GM23248 (cell line): Measurements from ENCODE around the gene OLFML2B. TPM values are rescaled to one million over a fixed set of nuclear protein-coding genes. Genes with fewer than 3 reads are reported as not detected.

Experiments
- DNase-seq: peaks from one replicate; pipeline ENCODE4 v3.0.0-alpha.2; 2015
- H2AFZ ChIP-seq: fragments of 200-600 bp; sonication (generic); 2 replicates; pipeline ENCODE4 v1.6.1; 2016; ENCODE audit warnings: antibody characterized with exemption
- H3F3A ChIP-seq: fragments of 200-600 bp; sonication (generic); 2 replicates; pipeline ENCODE4 v1.6.1; 2016; ENCODE audit warnings: mild to moderate bottlenecking, antibody characterized with exemption, mixed run types; ENCODE audit not compliant: insufficient read depth
- H3K27ac ChIP-seq: fragments of 200-600 bp; sonication (generic); 2 replicates; pipeline ENCODE4 v1.5.1; 2016; ENCODE audit warnings: mild to moderate bottlenecking
- H3K27me3 ChIP-seq: fragments of 200-600 bp; sonication (generic); replicated peaks from 2 replicates; pipeline ENCODE4 v1.6.1; 2016; ENCODE audit warnings: mild to moderate bottlenecking; ENCODE audit not compliant: insufficient read depth
- H3K36me3 ChIP-seq: fragments of 200-600 bp; sonication (generic); 2 replicates; pipeline ENCODE4 v1.6.1; 2016; ENCODE audit warnings: low read depth, mild to moderate bottlenecking
- H3K4me1 ChIP-seq: fragments of 200-600 bp; sonication (generic); 2 replicates; pipeline ENCODE4 v1.6.1; 2016; ENCODE audit warnings: mild to moderate bottlenecking; ENCODE audit not compliant: insufficient read depth
- H3K4me2 ChIP-seq: fragments of 200-600 bp; sonication (generic); one replicate; pipeline ENCODE4 v1.6.1; 2016; ENCODE audit warnings: mild to moderate bottlenecking; ENCODE audit not compliant: unreplicated experiment
- H3K4me3 ChIP-seq: fragments of 200-600 bp; sonication (generic); 2 replicates; pipeline ENCODE4 v1.5.1; 2016; ENCODE audit warnings: mild to moderate bottlenecking
- H3K79me2 ChIP-seq: fragments of 200-600 bp; sonication (generic); 2 replicates; pipeline ENCODE4 v1.6.1; 2016; ENCODE audit warnings: mild to moderate bottlenecking; ENCODE audit not compliant: insufficient read depth
- H3K9ac ChIP-seq: fragments of 200-600 bp; sonication (generic); 2 replicates; pipeline ENCODE4 v1.6.1; 2016; ENCODE audit warnings: mild to moderate bottlenecking
- H3K9me2 ChIP-seq: fragments of 200-600 bp; sonication (generic); 2 replicates; pipeline ENCODE4 v1.6.1; 2016; ENCODE audit warnings: mixed run types, mild to moderate bottlenecking, moderate library complexity; ENCODE audit not compliant: insufficient read depth
- H3K9me3 ChIP-seq: fragments of 200-600 bp; sonication (generic); one replicate; pipeline ENCODE4 v1.6.1; 2017; ENCODE audit warnings: low read depth
- H4K20me1 ChIP-seq: fragments of 200-600 bp; sonication (generic); 2 replicates; pipeline ENCODE4 v1.6.0; 2016; ENCODE audit not compliant: insufficient read depth
- EZH2 ChIP-seq: fragments of 200-600 bp; sonication (generic); IDR thresholded peaks from 2 replicates; pipeline ENCODE4 v1.6.1; 2018; ENCODE audit warnings: antibody characterized with exemption, mild to moderate bottlenecking; ENCODE audit not compliant: insufficient read depth, poor library complexity, severe bottlenecking
- EZH2phosphoT487 ChIP-seq: fragments of 200-600 bp; sonication (generic); IDR thresholded peaks from 2 replicates; pipeline ENCODE4 v1.6.1; 2018; ENCODE audit warnings: antibody characterized with exemption, moderate library complexity, mild to moderate bottlenecking, low read depth; ENCODE audit not compliant: insufficient read depth
- WGBS, 2 experiments: methylation state at CpG; one replicate each; pipeline ENCODE4 v1.1.6; 2015 to 2017; ENCODE audit warnings: low lambda C conversion rate in 2 of 2, low coverage in 1 of 2; ENCODE audit errors: missing lambda C conversion rate in 2 of 2; 5-methylcytosine and 5-hydroxymethylcytosine counted together
- in situ Hi-C: fragments of 300-500 bp; cut with MboI; formaldehyde crosslinking; loops from 2 replicates; pipeline ENCODE4 v1.15.0; 2020
- polyA plus RNA-seq: library from polyadenylated mRNA; unstranded; fragments of >200 nt; fragmentation: Nextera tagmentation; extraction: Ambion mirVana; gene quantifications from 2 replicates; pipeline ENCODE4 v1.2.1, GENCODE V29; 2016
- total RNA-seq: library from RNA; depleted of rRNA; stranded (reverse); fragments of >200 nt; shearing (Covaris generic); gene quantifications from 2 replicates; pipeline ENCODE4 v1.2.3, GENCODE V29; 2014; rRNA removed

OLFML2B gene
- total RNA-seq: 1.1 and 1.4 TPM in 2 replicates
- 0.98 and 1.4 TPM in 2 replicates for polyA plus RNA-seq

DNA sequence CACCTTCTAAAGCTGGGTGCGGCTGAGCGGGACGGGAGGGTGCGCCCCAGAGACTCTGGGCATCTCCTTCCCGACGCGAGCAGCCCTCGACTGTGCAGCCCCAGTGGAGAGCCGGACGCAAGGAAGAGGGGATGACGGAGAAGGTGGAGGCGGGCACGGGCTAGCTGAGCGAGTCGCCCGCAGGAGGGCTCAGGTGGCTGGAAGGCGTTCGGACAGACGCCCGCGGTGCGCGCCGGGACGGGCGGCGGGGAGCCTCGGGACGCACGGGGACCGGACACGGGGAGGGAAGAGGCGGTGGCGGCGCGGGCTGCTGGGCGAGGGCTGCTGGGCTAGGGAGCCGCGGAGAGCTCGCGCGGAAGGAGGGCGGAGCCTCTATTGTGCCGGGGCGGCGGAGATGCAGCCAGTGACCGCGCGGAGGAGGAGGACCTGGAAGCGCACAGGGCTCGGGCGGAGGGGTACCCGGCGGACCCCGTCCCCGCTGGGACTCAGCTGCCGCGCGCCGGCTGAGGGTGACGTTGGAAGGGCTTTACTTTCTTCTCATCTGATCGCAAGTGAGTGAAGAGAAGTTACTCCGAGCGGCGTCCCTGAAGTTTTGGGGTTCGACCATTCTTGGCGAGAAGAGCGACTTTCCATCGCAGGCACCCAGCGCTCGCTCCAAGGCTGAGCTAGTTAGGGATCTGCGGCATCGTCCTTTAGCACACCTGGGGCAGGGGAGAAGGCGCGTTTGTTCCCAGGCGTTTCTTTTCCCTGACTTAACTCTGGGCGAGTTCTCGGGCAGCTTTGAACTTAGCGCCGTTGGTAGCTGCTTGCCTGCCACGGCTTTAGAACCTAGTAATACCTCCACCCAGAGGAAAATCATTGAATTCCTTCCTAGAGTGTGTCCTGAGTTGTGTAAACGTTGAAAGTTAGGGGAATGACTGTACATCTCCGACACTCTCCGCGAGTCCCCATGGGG, at the start of gene OLFML2B:
TSS of gene OLFML2B (minus strand) at position 323 of the 955 bp plus-strand sequence. CDS start 439 bp downstream, outside the sequence.
- Histone ChIP-seq H3K27ac (no peak within 1 kb of the TSS), H3K27me3 (peaks cover 5% of the 10 kb centered on the region; the same call in 1 of the 2 replicates), H3K4me3 (peak within 1 kb of the TSS; percentile 81), H3K9me2 (no peaks in the 10 kb centered on the region), H2AFZ (peak within 1 kb of the TSS; percentile 87), H3K79me2 (no peaks in the 10 kb centered on the region), H3K4me2 (peak within 1 kb of the TSS; percentile 95), H4K20me1 (no peaks in the 10 kb centered on the region), H3K9me3 (no peaks in the 10 kb centered on the region), H3K4me1 (peaks cover 6% of the 10 kb centered on the region; the same call in 1 of the 2 replicates), H3F3A (0 out of 2 replicates have a peak, but pooled peaks cover 3% of the 10 kb centered on the region), H3K36me3 (no peaks in the 10 kb centered on the region), H3K9ac (peak within 1 kb of the TSS; percentile 67)
- 1% methylated on average over 58 to 79 of the region's 85 CpGs for WGBS, 2 experiments
- in situ Hi-C loops: loop anchor here (10.0 kb wide), 1 partner anchor 229 kb away; no protein-coding TSS in a partner anchor
- TF ChIP-seq EZH2phosphoT487: no peak
- TF ChIP-seq EZH2: no peak
- DNase-seq: peak; percentile 94

DNA sequence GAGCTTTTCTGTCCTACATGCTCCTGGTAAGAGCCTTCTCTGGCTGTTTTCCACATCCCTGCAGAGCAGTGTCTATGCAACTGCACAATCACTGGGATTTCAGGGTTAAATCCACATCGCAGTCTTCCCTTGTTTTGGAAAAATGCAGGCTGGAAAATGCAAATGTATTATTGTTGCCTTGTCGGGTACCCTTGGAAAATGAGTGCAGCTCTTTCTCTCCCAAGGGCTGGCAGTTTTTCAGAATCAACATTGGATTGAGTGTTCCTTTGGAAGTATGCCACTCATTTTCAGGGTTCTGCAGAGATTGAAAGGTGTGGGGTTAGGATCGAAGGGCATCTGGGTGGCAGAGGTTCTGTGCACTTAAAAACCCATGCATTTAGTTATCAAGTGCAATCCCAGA, 49.1 kb upstream of the OLFML2B start:
- H4K20me1 ChIP-seq: no peaks in the 10 kb centered on the region
- no peaks in the 10 kb centered on the region for H3K4me1 ChIP-seq
- no peak overlapping the region for H3K9ac ChIP-seq
- H3K9me2 ChIP-seq: no peaks in the 10 kb centered on the region
- no peak for TF ChIP-seq EZH2
- TF ChIP-seq EZH2phosphoT487: no peak
- no peaks in the 10 kb centered on the region for H3K79me2 ChIP-seq
- no peaks in the 10 kb centered on the region for H3F3A ChIP-seq
- no peak overlapping the region for H3K4me2 ChIP-seq
- H3K9me3 ChIP-seq: no peaks in the 10 kb centered on the region
- no peak overlapping the region for H3K27ac ChIP-seq
- DNase-seq: no peak
- no peak overlapping the region for H3K4me3 ChIP-seq
- in situ Hi-C loops: no loop called here
- no peak overlapping the region for H2AFZ ChIP-seq
- H3K27me3 ChIP-seq: peaks cover 27% of the 10 kb centered on the region
- no peaks in the 10 kb centered on the region for H3K36me3 ChIP-seq
- 47% methylated on average over 3 of the region's 3 CpGs for WGBS, 2 experiments

DNA sequence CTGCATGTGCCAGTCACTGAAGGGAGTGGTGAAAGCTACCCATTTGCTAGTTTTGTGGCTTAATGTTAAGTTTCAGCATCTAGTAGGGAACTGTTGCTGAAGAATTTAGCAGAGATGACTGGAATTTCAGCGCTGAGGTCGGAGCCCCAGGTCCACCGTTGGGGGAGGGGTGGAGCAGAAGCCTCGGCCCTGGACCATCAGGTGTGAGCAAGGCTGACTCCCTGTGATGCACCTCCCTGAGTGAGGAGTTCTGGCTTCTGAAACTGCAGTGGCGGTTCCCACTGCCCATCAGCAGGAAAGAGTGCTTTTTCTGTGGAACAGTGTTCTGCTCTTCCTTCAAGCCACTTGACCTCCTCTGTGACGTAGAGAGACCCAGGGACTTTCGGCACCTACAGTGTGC, 47.2 kb upstream of the OLFML2B start:
- no peaks in the 10 kb centered on the region for H3K79me2 ChIP-seq
- H2AFZ ChIP-seq: no peak overlapping the region
- no peak for TF ChIP-seq EZH2
- no peak for TF ChIP-seq EZH2phosphoT487
- no peaks in the 10 kb centered on the region for H3K4me1 ChIP-seq
- H3K27ac ChIP-seq: no peak overlapping the region
- no peaks in the 10 kb centered on the region for H3K36me3 ChIP-seq
- no peak for DNase-seq
- H4K20me1 ChIP-seq: no peaks in the 10 kb centered on the region
- WGBS, 2 experiments: 44 to 46% methylated on average over 7 of the region's 7 CpGs
- no peak overlapping the region for H3K4me2 ChIP-seq
- no peaks in the 10 kb centered on the region for H3K9me3 ChIP-seq
- in situ Hi-C loops: no loop called here
- H3K4me3 ChIP-seq: no peak overlapping the region
- H3K9me2 ChIP-seq: no peaks in the 10 kb centered on the region
- peaks cover 31% of the 10 kb centered on the region for H3K27me3 ChIP-seq
- no peak overlapping the region for H3K9ac ChIP-seq
- no peaks in the 10 kb centered on the region for H3F3A ChIP-seq

DNA sequence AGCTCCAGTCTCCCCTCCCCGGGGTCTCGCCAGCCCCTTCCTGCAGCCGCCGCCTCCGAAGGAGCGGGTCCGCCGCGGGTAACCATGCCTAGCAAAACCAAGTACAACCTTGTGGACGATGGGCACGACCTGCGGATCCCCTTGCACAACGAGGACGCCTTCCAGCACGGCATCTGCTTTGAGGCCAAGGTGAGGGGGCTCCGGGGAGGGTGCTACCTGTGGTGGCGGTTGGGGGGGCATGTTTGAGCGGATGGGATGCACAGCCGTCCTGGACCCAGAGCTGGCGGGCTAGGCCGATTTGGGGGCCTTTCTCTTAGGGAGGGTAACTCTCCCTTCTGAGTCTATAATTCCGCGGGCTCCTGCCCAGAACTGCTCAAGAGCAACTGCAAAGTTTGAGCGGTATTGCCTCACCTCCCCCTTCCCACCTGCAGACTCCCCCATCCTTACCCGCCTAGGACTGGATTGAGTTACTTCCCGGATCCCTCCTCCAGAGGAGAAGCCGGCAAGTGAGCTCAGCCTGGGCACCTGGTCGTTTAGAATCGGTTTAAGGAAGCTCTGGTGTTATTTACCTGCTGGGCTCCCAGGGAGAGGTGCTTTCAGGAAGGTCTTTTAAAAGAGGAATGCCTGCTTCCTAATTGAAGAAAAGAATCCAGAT, 46.6 kb upstream of the OLFML2B start:
- H3K9me3 ChIP-seq: no peaks in the 10 kb centered on the region
- peak overlapping the region; percentile 83 for H3K4me3 ChIP-seq
- peak; percentile 41 for TF ChIP-seq EZH2
- TF ChIP-seq EZH2phosphoT487: no peak
- no peaks in the 10 kb centered on the region for H3K4me1 ChIP-seq
- H3K79me2 ChIP-seq: no peaks in the 10 kb centered on the region
- no peaks in the 10 kb centered on the region for H4K20me1 ChIP-seq
- H3K27ac ChIP-seq: no peak overlapping the region
- H3K36me3 ChIP-seq: no peaks in the 10 kb centered on the region
- H3K4me2 ChIP-seq: peak overlapping the region; percentile 84
- peak; percentile 10 for DNase-seq
- H3K9me2 ChIP-seq: no peaks in the 10 kb centered on the region
- peak overlapping the region; percentile 87 for H2AFZ ChIP-seq
- H3K27me3 ChIP-seq: peaks cover 31% of the 10 kb centered on the region
- peak overlapping the region; percentile 38 for H3K9ac ChIP-seq
- no peaks in the 10 kb centered on the region for H3F3A ChIP-seq
- in situ Hi-C loops: no loop called here
- 4 to 5% methylated on average over 24 to 28 of the region's 29 CpGs for WGBS, 2 experiments
